GM19193 (cell line): ENCODE data around the gene SDC4.

ENCODE experiments used
- POLR2A ChIP-seq: IDR thresholded peaks from 4 replicates; pipeline ENCODE4 v1.6.1; 2011; ENCODE audit not compliant: insufficient read depth, insufficient read length; ENCODE audit errors: extremely low read depth

SDC4 gene

GRCh38 chr20:45283551-45284057, 64.6 kb downstream of the SDC4 start:
- no peak for TF ChIP-seq POLR2A

GRCh38 chr20:45282700-45283550, 65.3 kb downstream of the SDC4 start:
- TF ChIP-seq POLR2A = no peak

- no peak for TF ChIP-seq POLR2A
These were observed 68.2 kb downstream of the SDC4 start for GRCh38 chr20:45279992-45280391.

DNA sequence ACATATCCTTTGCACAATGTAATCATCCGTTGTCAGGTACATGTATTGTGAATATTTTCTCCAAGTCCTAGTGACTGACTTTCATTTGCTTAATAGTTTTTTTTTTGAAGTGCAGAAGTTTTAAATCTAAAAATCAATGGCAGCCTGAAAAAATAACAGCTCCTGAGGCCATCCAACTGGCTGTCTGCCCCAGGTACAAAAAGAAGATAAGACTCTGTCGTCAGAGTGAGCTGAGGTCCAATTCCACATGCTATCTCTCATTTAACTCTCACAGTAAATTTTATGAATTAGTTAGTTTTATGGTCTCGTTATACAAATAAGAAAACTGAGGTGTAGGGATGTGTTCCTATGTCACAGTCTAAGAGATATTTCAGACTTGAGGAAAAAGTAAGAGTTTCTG, 72.9 kb downstream of the SDC4 start:
- TF ChIP-seq POLR2A = no peak
